HG03060 (cell line): ENCODE data around the gene ABCC8.

Experiments used
- ATAC-seq: cut with Tn5 transposase; IDR thresholded peaks from one replicate; pipeline ENCODE4 v1.9.1; 2021; ENCODE audit warnings: low read depth, moderate number of reproducible peaks; ENCODE audit not compliant: unreplicated experiment

The ABCC8 gene

DNA sequence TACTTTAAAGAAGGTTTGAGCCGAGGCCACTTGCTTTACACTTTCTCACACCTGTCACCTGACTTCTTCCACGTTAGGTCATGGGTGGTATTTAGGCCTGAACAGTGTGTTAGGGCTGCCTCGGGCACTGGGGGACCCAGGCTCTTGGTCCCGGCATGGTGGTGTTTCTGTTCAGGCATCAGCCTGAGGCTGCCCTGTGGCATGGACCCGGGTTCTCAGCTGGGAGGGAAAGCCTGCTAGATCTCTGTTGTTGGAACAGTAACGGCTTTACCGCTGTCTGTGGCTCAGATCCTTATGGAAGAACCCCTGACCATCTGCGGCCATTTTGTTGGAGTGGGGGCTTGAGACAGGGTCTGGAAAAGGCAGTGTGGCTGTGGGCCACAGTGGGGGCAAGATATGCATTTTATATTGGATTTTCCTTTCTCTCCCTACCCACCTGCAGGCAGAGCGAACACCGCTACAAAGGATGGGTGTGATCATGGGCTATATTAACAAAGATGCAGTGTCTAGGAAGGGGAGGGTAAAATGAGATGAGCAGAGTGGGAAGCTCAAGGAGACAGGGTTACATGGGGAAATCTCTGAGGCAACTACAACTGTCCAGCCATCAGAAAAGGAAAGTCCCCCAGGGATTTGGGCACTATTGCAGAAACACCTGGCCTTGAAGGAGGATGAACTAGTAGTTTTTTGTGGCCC, 86.5 kb downstream of the ABCC8 start:
- ATAC-seq, result no peak

DNA sequence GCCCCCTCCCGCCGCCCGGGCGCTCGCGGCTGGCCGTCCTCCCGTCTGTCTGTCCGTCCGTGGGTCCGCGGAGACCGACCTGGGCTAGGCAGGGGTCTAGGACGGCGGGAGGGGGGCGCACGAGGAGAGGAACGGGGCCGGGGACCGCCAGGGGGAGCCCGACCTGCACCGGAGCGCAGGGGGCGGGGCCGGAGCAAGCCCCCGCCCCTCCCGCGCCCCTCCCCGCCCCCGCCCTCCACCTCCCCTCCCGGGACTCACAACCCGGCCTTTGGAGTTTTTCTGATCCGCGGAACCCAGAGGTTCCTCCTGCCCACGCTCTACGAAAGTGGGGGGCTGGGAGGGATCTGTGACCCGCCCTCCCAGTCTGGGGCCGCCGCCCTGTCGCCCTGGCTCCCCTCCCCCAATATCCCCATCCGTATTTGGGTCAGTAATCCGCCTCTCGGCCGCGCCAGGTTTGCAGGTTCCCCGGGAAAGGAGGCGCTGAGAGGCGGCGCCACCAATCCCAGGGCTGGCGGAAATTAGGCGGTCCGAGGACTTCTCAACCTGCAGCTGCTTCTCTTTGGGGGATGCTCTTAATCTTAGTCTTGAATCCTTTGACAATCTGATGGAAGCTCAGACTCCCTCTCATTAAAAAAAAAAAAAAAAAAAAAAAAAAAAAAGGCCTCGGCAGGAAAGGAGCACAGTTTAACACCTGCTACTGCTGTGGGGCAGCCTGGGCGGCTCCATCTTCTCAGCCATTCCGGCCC, 87.3 kb downstream of the ABCC8 start:
- ATAC-seq, result no peak

DNA sequence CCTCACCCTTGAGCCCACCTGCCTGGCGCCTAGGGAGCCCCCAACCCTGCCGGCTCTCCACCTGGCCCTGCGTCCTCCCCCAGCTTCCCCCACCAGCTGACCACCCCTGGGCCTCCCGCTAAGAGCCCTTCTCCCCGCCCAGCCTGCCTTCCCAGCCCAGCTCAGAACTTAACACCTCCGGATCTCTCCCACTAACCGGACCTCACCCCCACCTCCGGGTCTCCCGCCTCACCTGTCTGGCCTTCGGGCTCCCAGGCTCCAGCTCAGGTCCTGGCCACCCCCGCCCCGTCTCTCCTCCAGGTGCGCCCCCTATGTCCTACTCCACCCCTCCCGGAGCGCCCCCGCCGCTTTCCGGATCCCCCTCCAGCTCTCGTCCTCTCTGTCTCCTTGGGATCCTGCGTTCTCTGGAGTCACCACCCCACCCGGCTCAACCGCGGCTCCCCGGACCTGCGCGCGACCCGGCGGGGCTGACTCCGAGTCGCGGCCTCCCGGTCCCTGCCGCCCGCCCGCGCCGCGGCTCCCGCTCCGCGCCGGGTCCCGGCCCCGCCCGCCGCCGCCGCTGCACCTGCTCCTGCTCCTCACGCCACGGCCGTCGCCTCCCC, 87.9 kb downstream of the ABCC8 start, which contains the start of gene KCNJ11:
TSS of gene KCNJ11 (minus strand) at position 51 of the 602 bp plus-strand sequence. CDS start 568 bp downstream, outside the sequence.
- no peak for ATAC-seq

DNA sequence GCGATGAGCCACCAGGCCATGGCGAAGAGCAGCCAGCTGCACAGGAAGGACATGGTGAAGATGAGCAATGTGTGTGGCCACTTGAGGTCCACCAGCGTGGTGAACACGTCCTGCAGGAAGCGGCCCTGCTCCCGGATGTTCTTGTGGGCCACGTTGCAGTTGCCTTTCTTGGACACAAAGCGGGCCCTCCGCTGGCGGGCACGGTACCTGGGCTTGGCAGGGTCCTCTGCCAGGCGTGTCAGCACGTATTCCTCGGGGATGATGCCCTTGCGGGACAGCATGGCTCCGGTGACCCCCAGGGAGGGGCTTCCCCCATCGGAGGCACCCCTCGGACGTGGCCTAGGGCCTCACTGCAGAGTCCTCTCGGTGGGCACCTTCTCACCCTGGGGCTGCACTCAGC, 88.8 kb downstream of the ABCC8 start:
- ATAC-seq, result no peak

DNA sequence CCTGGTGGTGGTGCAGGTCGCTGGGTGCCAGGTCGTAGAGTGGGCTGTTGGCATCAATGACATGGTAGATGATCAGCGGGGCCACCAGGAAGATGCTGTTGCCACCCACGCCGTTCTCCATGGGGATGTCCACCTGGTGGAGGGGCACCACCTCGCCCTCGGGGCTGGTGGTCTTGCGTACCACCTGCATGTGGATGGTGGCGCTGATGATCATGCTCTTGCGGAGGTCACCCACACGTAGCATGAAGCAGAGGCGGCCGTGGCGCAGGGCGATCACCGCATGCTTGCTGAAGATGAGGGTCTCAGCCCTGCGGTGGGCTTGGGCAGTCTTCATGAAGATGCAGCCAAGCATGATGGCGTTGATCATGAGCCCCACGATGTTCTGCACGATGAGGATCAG, 89.4 kb downstream of the ABCC8 start:
- ATAC-seq, result no peak

DNA sequence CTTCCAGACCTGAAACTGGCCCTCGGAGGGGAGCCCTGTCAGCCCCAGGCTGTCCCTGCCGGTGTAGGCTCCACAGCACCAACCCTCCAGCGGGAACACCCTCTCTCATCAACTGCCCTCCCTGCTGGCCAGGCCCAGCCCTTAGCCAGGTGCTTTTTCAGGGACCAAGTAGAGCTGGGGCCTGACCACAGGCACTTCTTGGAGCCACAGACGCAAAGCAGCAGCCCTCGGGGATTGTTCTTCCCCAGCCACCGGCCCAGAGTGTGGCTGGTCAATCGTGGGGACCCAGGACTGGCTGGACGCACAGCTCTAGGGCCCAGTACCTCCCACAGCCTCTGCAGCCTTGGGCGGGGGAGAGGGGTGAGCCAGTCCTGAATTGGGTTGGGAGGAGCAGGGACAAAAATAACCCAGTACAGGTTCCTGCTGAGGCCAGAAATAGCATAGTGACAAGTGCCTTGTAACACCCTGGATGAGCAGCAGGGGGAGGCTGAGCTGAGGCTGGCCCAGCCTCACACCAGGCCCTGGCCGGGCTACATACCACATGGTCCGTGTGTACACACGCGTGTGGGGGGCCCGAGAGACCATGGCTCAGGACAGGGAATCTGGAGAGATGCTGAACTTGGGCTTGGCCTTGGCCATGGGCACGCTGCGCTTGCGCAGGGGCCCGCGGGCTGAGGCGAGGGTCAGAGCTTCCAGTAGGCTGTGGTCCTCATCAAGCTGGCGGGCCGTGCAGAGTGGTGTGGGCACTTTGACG, 90.1 kb downstream of the ABCC8 start:
- ATAC-seq, result peak; percentile 39

DNA sequence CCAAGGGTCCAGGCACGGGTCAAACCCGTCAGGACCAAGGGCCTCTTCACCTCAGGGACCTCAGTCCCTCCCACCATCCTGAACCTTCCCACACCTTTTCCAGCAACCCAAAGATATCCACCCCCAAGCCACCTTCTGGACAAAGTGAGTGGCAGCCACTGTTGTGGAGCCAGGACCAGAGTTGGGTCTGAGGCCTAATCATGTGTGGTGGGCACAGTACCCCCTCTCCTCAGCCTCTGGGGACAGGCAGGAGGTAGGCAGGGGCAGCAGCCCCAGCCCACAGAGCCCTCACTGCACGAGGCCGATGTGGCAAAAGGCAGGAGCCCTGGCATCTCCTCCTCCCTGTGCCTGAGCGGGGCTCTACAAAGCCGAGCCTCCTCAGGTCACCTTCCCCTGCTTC, 90.7 kb downstream of the ABCC8 start:
- no peak for ATAC-seq

DNA sequence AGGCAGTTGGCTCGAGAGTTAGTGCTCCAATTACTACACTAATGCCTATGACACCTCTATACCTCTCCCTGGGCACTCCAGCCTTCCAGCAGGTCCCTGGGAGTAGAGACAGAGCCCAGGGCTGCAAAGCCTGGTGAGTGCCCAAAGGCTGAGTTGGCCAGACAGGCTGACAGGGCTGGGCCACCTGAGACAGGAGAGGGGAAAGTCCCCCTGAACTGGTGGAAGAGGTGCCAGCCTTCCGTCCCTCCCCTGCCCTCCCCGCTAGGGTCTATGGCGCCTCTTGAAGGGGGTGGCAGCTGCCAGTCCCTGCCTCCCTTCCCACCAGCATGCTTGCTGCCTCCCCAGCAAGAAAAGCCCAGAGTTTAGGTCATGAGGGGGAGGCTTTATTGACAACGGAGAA, 91.2 kb downstream of the ABCC8 start:
- ATAC-seq, result no peak

DNA sequence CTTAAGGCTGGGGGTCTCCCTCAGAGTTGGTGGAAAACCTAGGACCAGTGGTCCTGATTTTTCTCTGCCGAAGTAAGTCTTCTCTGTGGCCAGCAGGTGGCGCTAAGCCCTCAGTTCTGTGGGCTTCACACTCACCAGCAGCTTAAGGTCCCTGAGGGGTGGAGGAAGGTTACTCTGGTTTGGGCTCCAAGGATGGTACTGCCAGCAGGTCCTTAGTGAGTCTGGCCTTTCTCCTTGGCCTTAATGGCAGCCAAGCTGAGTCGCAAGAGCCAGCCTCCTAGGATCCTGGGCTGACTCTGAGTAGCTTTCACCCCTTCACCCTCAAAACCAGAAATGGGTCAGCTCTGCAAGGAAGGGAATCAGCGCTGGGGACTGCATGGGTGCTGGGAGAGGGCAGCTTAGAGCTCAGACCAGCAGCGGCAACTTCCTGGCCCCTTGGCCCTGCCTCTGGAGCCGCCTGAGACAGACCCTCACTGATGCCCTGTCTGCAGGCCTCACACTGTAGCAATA, 92.6 kb downstream of the ABCC8 start:
- no peak for ATAC-seq

DNA sequence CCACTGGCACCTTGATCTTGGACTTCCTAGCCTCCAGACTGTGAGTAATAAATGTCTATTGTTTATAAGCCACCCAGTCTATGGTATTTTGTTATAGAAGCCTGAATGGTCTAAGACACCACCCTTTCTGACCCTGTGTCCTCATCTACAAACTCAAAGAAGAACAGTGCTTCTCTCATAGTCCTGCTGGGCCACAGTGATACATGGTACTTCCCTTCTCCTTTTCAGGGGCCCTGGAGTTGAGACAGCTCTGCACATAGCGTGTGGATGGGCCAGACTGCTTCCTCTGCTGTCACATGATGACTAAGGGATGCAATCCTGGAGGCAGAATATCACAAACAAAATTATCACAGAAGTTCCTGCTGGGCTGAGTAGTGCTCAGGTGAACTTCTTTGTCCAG, 93.2 kb downstream of the ABCC8 start:
- ATAC-seq, result no peak

DNA sequence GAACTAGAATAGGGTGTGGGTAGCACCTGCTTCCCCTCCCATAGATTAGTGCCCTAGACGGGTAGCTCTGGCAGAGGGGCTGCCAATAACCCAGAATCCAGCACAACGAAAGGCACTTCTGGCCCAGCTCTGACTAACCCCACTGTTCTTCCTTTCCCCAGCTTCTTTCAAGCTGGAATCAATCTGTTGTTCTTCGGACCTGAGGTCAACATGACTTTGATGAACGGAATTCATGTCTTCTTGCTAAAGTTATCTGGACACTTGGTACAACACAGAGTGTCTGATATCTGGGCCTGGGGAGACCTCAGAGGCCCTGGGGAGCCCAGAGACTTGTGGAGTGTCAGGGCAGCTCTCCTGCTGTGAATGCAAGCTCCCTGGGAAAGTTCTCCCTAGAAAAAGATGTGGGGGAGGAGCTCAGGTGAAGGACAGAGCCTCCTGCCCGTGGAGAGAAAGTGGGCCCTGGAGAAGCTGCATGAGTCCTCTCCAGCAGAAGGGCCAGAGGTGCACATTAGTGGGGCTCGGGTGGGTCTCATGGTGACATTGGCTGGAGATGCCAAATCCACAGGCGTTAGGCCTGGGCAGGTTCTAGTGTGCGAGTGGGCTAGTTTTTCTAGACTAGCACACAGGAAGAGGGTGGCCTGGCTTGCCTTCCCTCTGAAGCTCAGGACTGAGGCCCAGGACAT, 94.5 kb downstream of the ABCC8 start:
- no peak for ATAC-seq

DNA sequence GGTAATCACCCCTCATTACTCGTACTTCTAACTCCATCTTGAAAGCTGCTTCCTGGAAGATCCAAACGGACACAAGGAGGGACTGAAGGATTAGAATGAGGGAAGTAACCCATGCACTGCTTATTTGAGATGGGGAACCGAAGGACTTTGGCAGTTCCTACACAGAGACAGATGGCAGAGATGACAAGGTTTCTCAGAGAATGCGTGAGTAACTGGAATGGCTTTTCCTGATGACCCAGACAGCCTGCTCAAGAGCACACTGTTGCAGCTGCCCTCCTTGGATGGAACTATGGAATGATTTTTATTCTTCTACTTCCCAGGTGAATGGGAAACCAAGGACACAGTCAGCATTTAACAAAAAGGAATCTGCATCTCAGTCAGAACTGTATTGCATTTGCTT, 95.5 kb downstream of the ABCC8 start:
- no peak for ATAC-seq

DNA sequence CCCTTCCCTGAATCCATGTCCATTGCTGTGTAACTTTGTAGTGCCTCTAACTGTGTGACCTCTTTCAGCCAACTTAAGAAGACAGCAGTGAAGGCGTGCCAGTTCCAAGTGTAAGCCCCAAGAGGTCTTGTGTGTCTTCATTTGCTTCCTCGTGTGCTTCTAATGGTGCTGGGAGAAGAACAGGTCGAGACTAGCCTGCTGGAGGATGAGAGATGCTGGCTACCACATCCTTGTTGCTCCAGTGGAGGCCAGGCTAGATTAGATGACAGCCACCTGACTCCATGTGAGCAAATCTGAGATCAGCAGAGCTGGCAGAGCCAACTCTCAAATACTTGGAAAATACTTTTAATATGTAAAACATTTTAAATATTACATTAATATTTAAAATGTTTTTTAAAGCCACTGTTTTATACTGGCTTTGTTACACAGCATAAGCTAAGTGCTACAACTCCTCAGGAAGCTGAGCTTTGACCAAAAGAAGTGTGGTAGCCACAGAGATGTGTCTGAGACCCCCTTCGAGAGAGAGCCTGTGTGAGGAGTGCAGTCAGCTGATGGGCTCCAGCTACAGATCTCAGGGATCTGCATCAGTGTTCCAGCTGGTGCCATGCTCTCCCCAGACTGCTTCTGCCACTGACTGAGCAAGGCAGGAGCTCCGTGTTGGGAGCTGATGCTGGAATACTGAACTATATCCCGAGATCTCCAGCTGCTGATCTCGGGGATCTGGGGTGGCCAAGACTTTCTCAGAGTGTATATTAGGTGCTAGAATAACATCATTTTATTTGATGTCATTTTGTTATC, 97.1 kb downstream of the ABCC8 start:
- no peak for ATAC-seq

DNA sequence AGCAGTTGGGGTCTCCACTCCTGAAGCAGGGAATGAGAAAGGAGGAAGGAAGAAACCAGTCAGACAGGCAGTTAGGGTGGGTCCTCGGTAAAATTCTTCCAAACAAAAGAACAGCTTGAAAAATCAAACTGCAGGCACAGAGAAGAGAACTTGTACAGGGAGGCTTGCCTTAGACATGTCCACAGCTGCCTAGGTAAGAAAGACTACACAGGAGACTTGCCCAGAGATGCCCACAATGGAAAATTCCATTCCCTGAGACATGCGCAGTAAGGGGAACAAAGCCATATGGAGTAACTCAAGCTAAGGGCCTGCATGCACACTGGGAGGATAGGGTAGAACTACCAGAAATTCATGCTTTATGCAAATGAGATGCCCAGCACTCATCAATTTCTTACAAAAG, 98.0 kb downstream of the ABCC8 start:
- no peak for ATAC-seq

DNA sequence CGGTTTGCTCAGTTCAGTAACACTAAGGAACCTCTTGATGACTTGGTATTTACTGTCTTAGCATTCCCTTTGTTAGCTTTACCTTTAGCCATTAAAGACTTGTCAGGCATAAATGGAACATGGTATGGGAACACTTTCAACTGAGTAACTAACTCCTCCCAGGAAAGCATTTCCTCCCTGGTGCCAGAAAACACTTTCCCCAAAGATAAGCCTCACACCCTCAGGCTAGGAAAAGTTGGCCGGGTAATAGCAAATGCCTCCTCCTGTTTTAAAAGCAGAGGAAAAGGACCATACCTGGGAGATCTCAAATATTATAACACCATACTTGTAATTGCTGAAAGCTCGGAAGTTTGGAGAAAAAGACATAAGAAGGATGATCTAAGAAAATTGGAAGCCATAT, 100.2 kb downstream of the ABCC8 start:
- no peak for ATAC-seq

DNA sequence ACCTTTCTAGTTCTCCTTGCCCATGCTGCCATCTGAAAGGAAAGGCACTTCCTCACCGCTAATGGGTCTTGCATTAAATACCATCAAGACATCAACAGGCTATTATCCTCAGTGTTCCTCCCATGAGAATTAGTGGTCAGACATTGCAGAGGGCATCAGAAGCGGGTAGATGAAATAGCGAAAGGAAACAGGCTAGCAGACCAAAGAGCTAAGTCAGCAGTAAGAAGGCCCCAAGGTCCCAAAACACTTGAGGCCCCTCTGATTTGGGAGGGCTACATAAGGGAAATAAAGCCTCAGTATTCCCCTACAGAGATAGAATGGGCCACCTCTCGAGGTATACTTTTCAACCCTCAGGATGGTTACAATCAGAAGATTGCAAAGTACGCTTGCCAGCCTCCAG, 101.1 kb downstream of the ABCC8 start:
- no peak for ATAC-seq

DNA sequence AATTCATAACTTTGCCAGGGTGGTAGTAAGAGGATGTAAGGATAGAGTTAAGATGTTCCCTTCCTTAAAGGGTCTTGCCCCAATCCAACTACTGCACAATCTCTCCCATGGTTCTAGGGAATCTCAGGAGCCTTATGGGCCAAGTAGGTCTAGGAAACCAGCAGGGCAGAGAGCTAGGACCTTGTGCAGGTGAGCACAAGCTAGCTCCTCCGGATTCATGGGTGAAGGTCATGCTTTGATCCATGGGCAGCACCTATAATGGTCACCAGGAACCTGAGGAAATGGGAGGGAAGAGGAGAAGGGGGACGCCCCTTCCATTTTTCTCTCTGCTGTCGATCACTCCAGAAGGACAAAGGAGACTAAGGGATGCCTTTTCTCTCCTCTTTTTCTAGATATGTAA, 105.0 kb downstream of the ABCC8 start:
- ATAC-seq, result no peak

DNA sequence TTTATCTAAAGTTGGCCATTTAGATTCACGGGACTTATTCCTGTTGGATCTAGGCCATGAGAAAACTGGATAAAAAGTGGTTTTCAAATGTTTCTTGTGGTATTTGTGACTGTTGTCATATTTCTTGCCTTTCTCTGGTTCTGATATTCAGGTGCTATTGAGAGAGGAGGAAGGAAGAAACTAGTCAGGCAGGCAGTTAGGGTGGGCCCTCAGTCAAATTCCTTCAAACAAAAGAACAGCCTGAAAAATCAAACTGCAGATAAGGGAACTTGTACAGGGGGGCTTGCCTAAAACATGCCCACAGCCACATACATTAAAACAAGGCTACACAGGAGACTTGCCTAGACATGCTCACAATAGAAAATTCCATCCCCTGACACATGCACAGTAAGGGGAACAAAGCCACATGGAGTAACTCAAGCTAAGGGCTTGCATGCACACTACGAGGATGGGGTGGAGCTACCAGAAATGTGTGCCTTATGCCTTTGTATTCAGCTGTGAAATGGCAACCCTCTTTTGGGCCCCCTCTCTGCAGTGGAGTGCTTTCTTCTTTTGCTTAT, 106.9 kb downstream of the ABCC8 start:
- ATAC-seq, result no peak

DNA sequence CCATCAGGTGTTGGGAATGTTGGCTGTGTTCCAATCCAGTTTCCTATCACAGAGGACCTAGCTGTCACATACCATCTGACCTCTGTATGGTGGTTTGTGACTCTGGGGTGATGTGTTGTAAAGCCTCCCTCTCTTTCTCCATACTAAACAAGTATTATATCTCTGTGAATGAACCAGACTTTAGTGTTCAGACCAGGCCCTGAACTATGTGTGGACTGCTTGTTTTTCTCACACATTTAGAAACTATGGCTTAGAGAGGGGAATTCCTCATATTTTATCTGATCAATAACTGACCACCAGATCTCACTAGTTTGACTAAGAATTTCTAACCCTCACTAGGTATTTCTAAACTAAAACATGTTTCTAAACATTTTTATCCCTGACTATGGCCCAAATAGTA, 107.6 kb downstream of the ABCC8 start:
- no peak for ATAC-seq
